Amniotic epithelial cell (primary cell): ENCODE measurements around the gene TRAPPC10.
A peak's percentile ranks its signal among the peaks of the same experiment; 100 is the strongest.
"Not testable (repeated sequence)": the region's sequence is repeated elsewhere in the genome, so short reads cannot be mapped to it uniquely, and the experiment has no call there.

ENCODE experiments used
- DNase-seq: peaks from one replicate; pipeline ENCODE4 v3.0.0-alpha.2; 2010; ENCODE audit warnings: low read depth

Gene TRAPPC10

DNA sequence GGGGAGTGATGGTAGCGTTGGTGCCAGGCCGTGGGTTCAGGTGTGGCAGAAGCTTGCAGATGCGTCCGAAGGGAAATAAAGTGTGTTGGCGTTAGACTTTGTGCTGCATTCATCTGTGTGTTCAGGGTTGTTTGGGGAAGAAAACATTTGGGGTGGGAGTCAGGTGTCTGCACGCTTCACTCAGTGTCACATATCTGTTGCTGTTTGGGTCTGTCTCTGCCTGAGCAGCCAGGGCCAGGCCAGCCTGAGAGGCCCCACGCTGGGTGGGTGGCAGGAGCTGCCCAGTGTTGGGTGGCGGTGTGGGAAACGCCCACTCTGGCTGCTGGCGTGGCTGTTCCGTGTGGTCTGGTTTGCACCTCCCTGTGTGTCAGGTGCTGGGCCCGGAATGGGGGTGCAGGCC, 133.5 kb downstream of the TRAPPC10 start:
- not testable (repeated sequence) for DNase-seq

DNA sequence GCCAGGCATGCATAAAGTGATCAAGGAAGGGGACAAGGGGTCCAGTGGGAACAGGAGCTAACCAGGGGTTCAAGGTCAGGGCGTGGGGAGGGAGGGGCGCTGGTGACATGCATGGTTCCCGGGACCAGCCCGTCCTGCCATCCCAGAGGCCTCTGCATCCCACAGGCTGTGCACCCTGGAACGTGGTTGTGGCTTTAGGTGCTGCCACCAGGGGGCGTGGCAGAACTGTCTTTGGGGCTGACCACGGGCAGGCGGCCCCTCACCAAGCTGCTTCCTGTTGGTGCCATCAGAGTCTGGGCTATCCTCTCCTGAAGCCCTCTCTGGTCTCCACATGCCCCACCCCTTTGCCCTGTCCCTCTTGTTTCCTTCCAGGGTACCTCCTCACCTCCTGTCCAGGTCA, 135.0 kb downstream of the TRAPPC10 start:
- DNase-seq = not testable (repeated sequence)

DNA sequence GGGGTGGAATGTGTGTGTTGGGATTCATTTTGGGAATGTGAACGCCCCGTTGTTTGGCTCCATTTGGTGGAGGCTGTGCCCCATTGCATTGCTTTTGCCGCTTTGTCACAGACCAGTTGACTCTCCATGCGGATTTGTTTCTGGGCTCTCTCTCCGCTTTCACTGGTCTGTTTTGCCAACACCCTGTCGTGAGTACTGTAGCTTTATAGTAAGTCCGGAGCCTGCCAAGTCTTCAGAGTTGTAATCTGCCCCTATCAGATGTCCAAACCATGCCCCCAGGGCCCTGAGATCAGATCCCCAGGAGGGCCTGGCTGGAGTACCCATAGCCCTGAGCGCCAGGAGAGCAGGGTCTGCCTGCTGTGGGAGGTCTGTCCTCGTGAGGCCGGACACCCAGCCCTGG, 138.1 kb downstream of the TRAPPC10 start:
- not testable (repeated sequence) for DNase-seq

DNA sequence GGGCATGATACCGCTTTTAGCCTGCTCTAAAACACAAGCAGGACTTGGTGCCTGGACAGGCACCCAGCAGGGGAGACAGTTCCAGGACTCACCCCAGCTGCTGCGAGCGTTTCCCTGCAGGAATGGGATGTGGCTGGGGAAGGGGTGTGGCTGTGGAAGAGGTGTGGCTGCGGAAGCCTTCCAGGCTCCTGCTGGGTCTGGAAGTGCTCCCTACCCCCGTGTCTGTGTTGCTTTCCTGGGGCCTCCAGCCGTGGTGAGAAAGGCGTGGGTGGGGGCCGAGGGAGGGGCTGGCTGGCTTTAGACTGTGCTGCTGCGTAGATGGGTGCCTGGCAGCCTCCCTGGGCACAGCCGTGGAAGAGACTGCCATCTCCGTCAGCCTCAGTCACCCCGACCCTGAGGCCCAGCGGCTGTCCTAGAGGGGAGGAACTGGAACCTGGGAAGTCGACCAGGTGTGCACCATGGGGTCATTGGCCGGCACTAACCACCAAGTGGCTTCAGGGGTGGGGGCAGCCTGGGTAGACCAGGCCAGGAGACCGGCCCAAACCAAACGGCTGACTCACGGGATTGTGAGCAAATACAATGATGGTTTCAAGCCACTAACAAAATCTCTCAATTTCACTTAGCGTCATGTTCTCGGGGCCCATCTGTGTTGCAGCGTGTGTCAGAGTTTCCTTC, 141.2 kb downstream of the TRAPPC10 start:
- DNase-seq = peak; percentile 0

DNA sequence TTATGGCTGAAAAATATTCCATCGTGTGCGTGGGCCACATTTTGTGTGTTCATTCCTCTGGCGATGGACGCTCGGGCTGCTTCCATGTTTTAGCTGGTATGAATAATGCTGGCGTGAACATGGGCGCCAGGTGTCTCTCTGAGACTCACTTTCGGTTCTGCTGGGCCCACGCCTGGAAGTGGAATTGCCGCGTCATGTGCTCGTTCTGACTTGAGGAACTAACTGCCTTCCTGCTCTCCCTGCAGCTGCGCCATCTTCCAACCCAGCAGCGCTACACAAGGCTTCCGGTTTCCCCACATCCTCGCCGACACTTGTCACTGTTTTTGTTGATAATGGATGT, 141.8 kb downstream of the TRAPPC10 start:
- not testable (repeated sequence) for DNase-seq

DNA sequence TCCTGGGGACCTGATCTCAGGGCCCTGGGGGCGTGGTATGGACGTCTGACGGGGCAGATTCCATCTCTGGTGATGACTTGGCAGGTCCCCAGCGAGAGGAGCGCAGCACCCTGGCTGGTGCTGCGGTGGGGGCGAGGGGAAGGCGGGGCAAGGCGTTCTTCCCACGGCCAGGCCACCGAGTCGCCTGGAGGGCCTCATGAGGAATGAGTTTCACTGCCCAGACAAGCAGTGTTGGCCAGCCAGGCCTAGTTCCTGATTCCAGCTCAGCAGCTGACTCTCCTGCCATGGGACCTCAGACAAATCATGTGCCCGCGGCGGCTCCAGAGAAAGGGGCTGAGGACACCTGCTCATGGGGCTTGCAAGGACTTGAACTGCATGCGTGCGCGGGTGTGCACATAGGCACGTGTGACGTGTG, 142.7 kb downstream of the TRAPPC10 start:
- not testable (repeated sequence) for DNase-seq

DNA sequence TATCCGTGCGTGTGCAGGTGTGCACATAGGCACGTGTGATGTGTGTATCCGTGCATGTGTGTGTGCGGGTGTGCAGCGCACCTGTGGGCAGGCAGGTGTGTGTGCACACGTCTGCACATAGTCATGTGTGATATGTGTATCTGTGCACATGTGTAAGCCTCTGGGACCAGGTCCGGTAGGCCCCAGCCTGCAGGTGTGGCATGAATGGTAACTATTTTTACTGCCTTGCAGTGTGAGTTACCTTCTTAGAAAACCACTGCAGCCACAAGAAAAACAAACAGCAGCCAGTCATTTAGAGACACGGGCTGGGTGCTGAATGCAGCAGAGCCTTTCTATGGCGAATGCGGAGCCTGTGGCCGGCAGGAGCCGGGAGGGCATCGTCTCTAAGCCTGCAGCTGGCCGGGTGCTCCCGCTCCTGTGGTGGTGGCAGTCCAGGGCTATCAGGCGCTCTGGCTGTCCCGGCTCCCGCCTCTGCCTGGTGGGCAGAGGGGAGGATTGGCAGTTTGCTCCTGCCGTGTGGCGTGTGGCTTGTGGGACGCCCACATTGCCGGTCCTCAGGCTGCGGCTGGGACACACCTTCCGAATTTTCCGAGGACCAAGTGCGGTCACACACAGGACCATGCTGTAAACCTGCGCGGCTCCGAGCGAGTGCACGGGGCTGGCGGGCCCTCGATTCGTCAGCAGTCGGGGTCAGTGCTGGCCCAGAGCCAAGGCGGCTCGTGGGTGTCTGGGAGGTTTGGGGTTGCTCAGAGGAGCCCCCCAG, 143.3 kb downstream of the TRAPPC10 start:
- not testable (repeated sequence) for DNase-seq

DNA sequence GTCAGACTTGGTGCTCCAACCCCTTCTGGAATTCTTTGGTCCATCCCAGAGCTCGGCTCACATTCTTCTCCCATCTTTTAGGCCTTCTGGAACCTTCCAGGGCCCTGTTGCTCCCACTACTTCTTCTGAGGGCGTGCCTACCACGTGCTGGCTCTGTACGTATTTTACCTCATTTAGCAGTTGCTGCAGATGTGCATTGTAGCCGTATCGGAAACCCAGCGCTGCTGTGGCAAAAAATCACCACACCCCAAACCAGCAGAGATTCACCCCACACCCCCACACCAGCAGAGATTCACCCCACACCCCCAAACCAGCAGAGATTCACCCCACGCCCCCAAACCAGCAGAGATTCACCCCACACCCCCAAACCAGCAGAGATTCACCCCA, 143.9 kb downstream of the TRAPPC10 start:
- DNase-seq = not testable (repeated sequence)
